Spinal cord (tissue), 10 donors: ENCODE results near the gene IL2RG. TPM values are rescaled to one million over a fixed set of nuclear protein-coding genes. Genes with fewer than 3 reads are reported as not detected.

Experiments
- DNase-seq, 6 donors: peaks; one replicate each; pipeline versions ENCODE4 v3.0.0 to v3.0.0-alpha.2; 2013 to 2015; ENCODE audit warnings: low spot score in 6 of 6, low read depth in 4 of 6
- H3K27ac ChIP-seq: one replicate; pipeline ENCODE4 v1.5.1; 2013; ENCODE audit warnings: low read depth, low read length, control low read depth
- H3K27me3 ChIP-seq: one replicate; pipeline ENCODE4 v1.6.1; 2013; ENCODE audit warnings: low read length; ENCODE audit not compliant: control insufficient read depth, insufficient read depth
- H3K36me3 ChIP-seq: one replicate; pipeline ENCODE4 v1.6.1; 2013; ENCODE audit warnings: low read length; ENCODE audit not compliant: control insufficient read depth, insufficient read depth
- H3K4me1 ChIP-seq: one replicate; pipeline ENCODE4 v1.6.1; 2013; ENCODE audit warnings: low read length; ENCODE audit not compliant: control insufficient read depth, insufficient read depth
- H3K4me3 ChIP-seq: one replicate; pipeline ENCODE4 v1.5.1; 2013; ENCODE audit warnings: low read depth, low read length, control low read depth
- H3K9me3 ChIP-seq: one replicate; pipeline ENCODE4 v1.6.1; 2013; ENCODE audit warnings: low read length; ENCODE audit not compliant: control insufficient read depth, insufficient read depth
- WGBS: methylation state at CpG from one replicate; pipeline ENCODE4 v1.1.5; 2013; ENCODE audit warnings: missing lambda C conversion rate; ENCODE audit not compliant: insufficient coverage; 5-methylcytosine and 5-hydroxymethylcytosine counted together
- long read RNA-seq, 4 donors: transcript quantifications; one replicate each; lab custom pipeline, GENCODE V29; 2026
- polyA plus RNA-seq, 2 donors: library from polyadenylated mRNA; unstranded; fragments of 120-200 nt; gene quantifications; one replicate each; pipeline ENCODE4 v1.2.1, GENCODE V29; 2013; ENCODE audit not compliant: insufficient read length in 2 of 2
- total RNA-seq, 2 donors: library from RNA; depleted of rRNA in 1 of 2; stranded (reverse); fragments of 120-200 nt in 1 of 2; fragments of >200 nt in 1 of 2; gene quantifications; one replicate each; pipeline versions ENCODE4 v1.2.3 to v1.2.4, GENCODE V29; 2013 to 2014
- donor health status: healthy.

The IL2RG gene
- total RNA-seq, result 1 to 10 TPM in 1 of 2 donors, under 1 TPM in 1; 0.22 to 4.5 TPM
- polyA plus RNA-seq, result under 1 TPM; 0.93 to 0.95 TPM
- long read RNA-seq, donor 1, result 0 reads
- long read RNA-seq, donor 2, result 0 reads
- long read RNA-seq, donor 3, result 0 reads
- long read RNA-seq, donor 4, partial matches to known transcripts, result 0 of 1 reads
- long read RNA-seq, donor 4, other reads (novel, unspliced or antisense), result 0 of 1 reads

- Histone ChIP-seq H3K4me1 (no peaks in the 10 kb centered on the region), H3K27me3 (no peaks in the 10 kb centered on the region), H3K4me3 (no peak within 1 kb of the TSS), H3K9me3 (no peaks in the 10 kb centered on the region), H3K36me3 (no peaks in the 10 kb centered on the region), H3K27ac (no peak within 1 kb of the TSS)
- no peak for DNase-seq
- WGBS, result 40% methylated on average over 1 of the region's 8 CpGs
Measured at GRCh38 chrX:71111141-71111843, at the start of gene IL2RG. Gene IL2RG, minus strand, starts transcription at chrX:71111577. Its CDS starts 38 bp downstream, at chrX:71111539.

GRCh38 chrX:71160475-71160874 lies 49.1 kb upstream of the IL2RG start:
- no peaks in the 10 kb centered on the region for H3K9me3 ChIP-seq
- H3K4me3 ChIP-seq, result no peak overlapping the region
- no peak for DNase-seq
- WGBS, result 82% methylated on average over 2 of the region's 3 CpGs
- peaks cover 25% of the 10 kb centered on the region for H3K36me3 ChIP-seq
- H3K27ac ChIP-seq, result no peak overlapping the region
- H3K4me1 ChIP-seq, result peaks cover 3% of the 10 kb centered on the region
- no peaks in the 10 kb centered on the region for H3K27me3 ChIP-seq

- no peaks in the 10 kb centered on the region for H3K9me3 ChIP-seq
- no peak overlapping the region for H3K4me3 ChIP-seq
- no peak for DNase-seq
- H3K4me1 ChIP-seq, result no peaks in the 10 kb centered on the region
- no peaks in the 10 kb centered on the region for H3K27me3 ChIP-seq
- WGBS, result 87% methylated on average over 2 of the region's 5 CpGs
- peaks cover 35% of the 10 kb centered on the region for H3K36me3 ChIP-seq
- H3K27ac ChIP-seq, result no peak overlapping the region
Measured at GRCh38 chrX:71159335-71159734, 48.0 kb upstream of the IL2RG start.

- no peak for DNase-seq
- Histone ChIP-seq H3K36me3 (peaks cover 34% of the 10 kb centered on the region), H3K9me3 (no peaks in the 10 kb centered on the region), H3K27me3 (no peaks in the 10 kb centered on the region), H3K4me1 (no peaks in the 10 kb centered on the region), H3K27ac (no peak overlapping the region), H3K4me3 (no peak overlapping the region)
- 87% methylated on average over 6 of the region's 6 CpGs for WGBS
Measured at GRCh38 chrX:71158603-71159002, 47.2 kb upstream of the IL2RG start.

- DNase-seq, result no peak
- no peak overlapping the region for H3K27ac ChIP-seq
- no peaks in the 10 kb centered on the region for H3K4me1 ChIP-seq
- no peaks in the 10 kb centered on the region for H3K27me3 ChIP-seq
- WGBS, result 55% methylated on average over 3 of the region's 3 CpGs
- peaks cover 48% of the 10 kb centered on the region for H3K36me3 ChIP-seq
- H3K9me3 ChIP-seq, result no peaks in the 10 kb centered on the region
- no peak overlapping the region for H3K4me3 ChIP-seq
Measured at GRCh38 chrX:71154641-71155040, 43.3 kb upstream of the IL2RG start.

- 88% methylated on average over 6 of the region's 7 CpGs for WGBS
- no peaks in the 10 kb centered on the region for H3K27me3 ChIP-seq
Measured at GRCh38 chrX:71154196-71154595, 42.8 kb upstream of the IL2RG start.

GRCh38 chrX:71151366-71151765 lies 40.0 kb upstream of the IL2RG start:
- Histone ChIP-seq H3K9me3 (no peaks in the 10 kb centered on the region), H3K27me3 (no peaks in the 10 kb centered on the region), H3K36me3 (peaks cover 52% of the 10 kb centered on the region), H3K27ac (no peak overlapping the region), H3K4me3 (no peak overlapping the region), H3K4me1 (peaks cover 23% of the 10 kb centered on the region)
- 64% methylated on average over 7 of the region's 7 CpGs for WGBS
- DNase-seq, result no peak

More at GRCh38 chrX:71154196-71154595, 42.8 kb upstream of the IL2RG start:
- Histone ChIP-seq H3K9me3 (no peaks in the 10 kb centered on the region), H3K27ac (no peak overlapping the region), H3K36me3 (peaks cover 48% of the 10 kb centered on the region), H3K4me1 (no peaks in the 10 kb centered on the region), H3K4me3 (no peak overlapping the region)
- DNase-seq, result no peak

GRCh38 chrX:71148278-71148663 lies 36.9 kb upstream of the IL2RG start:
- Histone ChIP-seq H3K27ac (no peak overlapping the region), H3K36me3 (peaks cover 25% of the 10 kb centered on the region), H3K9me3 (no peaks in the 10 kb centered on the region), H3K27me3 (no peaks in the 10 kb centered on the region), H3K4me1 (peaks cover 34% of the 10 kb centered on the region), H3K4me3 (no peak overlapping the region)
- no peak for DNase-seq
- no CpG with 5 or more reads among the region's 8 CpGs for WGBS

- peak overlapping the region; percentile 71 for H3K4me3 ChIP-seq
- H3K27me3 ChIP-seq, result no peaks in the 10 kb centered on the region
- peaks cover 20% of the 10 kb centered on the region for H3K36me3 ChIP-seq
- 55% methylated on average over 24 of the region's 28 CpGs for WGBS
- H3K27ac ChIP-seq, result no peak overlapping the region
- DNase-seq, result peak in 2 of 6 donors; percentile 8 to 21
- H3K4me1 ChIP-seq, result peaks cover 37% of the 10 kb centered on the region
- H3K9me3 ChIP-seq, result no peaks in the 10 kb centered on the region
Measured at GRCh38 chrX:71147496-71148277, 36.3 kb upstream of the IL2RG start.
